CD4-positive, alpha-beta T cell treated with Interleukin-6 for 4 hours (primary cell): ENCODE data around the gene AAK1.
"Not testable (repeated sequence)": the region's sequence is repeated elsewhere in the genome, so short reads cannot be mapped to it uniquely, and the experiment has no call there.

Experiments
- DNase-seq: peaks from one replicate; pipeline ENCODE4 v3.0.0-alpha.2; 2020; ENCODE audit warnings: mixed read lengths

Gene AAK1

DNA sequence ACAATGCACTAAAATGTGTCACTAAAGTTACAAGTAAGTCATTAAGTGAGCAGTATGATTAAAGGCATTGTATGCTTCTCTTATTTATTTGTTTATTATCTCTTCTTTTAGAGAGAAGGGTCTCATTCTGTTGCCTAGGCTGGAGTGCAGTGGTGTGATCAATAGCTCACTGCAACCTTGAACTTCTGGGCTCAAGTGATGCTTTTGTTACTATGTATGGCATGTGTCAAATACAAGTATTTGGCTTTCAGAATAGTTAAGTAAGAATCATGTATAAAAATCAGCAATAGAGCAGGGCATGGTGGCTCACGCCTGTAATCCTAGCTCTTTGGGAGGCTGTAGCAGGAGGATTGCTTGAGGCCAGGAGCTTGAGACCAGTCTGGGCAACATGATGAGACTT is 15.8 kb upstream of the AAK1 start:
- no peak for DNase-seq

DNA sequence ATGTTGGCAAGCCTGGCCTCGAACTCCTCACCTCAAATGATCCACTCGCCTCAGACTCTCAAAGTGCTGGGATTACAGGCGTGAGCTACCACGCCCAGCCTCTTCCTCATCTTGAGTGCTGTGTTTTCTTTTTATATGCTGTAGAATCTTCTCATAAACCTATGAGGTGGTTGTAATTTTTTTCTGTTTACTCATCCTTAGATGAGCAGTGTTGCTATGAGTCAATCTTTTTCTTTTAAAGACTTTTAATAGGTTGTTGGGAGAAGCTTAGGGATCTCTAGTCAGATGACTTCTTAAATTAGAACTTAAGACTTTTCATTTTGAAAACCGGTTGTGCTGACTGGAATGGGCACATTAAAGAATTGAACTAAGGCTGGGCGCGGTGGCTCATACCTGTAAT is 8.7 kb upstream of the AAK1 start:
- DNase-seq, result no peak

DNA sequence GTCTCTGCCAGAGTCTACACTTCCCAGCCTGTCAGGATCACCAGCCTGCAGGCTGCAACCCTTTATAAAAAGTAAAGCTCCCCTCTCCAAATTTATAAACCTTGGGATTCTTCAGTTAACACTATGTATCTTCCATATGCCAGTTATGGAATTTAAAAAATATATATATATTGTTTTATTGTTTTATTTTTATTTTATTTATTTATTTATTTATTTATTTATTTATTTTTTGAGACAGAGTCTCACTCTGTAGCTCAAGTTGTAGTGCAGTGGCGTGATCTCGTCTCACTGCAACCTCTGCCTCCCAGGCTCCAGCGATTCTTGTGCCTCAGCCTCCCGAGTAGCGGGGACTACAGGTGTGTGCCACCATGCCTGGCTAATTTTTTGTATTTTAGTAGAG is 3.7 kb upstream of the AAK1 start:
- DNase-seq, result not testable (repeated sequence)

DNA sequence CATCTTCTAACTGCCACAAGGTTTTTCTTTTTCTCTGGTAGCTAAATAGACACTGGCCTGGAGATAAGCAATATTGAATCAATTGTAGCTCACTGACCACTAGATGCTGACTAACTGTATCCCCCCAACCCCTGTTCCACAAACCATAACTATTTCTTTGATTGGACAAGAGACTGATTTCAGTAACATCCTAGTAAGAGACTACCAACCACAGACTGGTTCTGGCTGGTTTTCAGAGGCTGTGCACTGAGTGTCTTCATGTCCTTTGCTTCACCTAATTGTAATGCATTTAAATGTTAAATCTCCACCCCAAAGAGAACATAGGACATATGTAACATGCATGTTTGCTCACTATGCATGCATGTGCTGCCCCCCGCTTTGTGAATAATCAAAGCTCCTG is 3.2 kb upstream of the AAK1 start:
- no peak for DNase-seq

DNA sequence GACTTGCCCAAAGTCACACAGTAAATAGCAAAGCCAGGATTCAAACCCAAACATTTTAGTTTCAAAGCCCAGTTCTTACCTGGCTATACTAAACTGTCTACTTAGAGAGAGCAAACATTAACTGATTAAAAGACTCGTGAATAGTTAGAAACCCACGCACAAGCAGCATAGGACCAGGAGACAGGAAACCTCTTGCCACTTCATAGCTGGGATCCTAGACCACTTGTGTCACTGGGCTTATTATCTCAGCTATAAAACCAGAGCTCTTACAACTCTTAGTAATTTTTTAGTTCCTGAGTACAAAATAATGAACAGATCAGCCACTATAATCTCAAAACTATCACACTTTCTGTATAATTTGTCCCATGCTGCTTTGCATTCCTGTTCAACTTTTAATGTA is 2.4 kb upstream of the AAK1 start:
- peak; percentile 46 for DNase-seq

DNA sequence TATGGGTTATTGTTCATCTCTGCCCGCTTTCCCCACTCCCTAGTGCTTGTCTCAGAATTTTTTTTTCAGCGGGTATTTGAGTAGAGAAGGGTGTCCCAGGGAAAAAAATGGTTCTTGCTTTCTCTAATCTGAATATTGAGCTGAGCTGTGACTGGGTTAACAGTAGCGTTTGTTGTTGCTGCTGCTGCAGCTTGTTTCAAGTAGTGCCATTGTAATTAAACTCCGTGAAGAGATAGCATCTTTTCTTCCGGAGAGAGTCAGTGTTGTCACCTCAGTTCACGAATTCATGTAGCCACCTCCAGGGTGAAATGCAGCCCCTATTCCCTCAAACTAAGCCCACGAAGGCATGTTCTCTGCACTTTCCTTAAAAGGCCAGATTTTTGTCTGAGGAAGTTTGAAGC is 1.5 kb upstream of the AAK1 start:
- DNase-seq, result peak; percentile 59

DNA sequence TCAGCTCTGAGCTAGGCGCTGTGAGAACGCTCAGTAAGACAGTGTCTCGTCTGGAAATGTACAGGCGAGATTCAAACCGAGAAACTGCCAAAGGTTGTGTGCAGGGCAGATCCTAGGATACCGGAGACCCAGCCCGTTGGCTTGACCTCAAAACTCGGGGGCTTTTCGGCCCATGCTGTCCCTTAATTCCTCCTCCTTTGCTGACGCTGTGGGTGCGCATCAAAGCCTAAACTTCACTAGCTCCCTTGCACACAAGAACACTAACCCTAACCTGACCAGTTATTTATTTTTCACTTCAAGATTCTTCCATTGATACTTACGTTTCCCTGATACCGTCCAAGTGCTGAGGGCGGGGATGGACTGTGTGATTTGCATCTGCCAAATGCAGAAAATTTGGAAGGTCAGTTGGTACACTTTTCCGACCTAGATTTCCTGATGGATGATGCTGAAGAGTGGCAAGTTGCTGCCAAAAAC is 1.0 kb upstream of the AAK1 start:
- no peak for DNase-seq

DNA sequence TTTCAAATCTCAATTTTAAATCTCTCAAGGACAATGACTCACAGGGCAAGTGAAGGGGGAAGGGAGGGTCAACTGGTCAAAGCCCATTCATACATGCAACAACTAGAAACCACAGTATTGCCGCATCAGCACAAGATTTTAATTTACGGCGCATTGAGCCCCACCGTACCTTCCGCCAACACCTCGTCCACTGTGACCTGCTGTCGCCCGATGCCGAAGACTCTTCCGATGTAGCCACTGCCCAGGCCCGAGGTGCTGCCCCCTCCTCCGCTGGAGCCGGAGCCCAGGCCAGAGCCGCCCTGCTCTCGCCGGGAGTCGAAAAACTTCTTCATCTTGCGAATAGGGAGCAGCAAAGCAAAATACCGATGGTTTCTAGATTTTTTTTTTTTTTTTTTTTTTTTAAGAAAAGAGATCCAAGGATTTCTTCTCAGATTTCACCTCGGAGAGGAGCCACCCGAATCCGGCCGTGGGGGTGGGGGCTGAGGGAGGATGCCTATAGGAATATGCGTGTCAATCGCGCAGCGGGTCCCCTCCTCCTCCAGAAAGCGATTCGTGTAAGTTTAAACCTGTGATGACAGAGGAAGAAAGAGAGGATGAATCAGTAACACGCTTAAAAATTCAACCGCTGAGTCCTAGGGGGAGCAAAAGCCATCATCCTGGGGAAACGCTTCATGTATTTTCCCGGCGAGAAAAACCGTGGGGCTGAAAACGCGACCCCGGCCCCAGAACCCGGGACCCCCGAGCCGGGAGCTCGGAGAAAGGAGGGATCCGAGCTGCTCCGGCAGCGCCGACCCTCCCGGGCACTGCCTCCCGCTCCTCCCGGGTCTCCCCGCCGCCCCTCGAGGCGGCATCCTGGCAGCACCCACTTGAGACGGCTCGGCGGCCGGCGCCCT is 584 bp downstream of the AAK1 start:
- DNase-seq, result peak; percentile 78

DNA sequence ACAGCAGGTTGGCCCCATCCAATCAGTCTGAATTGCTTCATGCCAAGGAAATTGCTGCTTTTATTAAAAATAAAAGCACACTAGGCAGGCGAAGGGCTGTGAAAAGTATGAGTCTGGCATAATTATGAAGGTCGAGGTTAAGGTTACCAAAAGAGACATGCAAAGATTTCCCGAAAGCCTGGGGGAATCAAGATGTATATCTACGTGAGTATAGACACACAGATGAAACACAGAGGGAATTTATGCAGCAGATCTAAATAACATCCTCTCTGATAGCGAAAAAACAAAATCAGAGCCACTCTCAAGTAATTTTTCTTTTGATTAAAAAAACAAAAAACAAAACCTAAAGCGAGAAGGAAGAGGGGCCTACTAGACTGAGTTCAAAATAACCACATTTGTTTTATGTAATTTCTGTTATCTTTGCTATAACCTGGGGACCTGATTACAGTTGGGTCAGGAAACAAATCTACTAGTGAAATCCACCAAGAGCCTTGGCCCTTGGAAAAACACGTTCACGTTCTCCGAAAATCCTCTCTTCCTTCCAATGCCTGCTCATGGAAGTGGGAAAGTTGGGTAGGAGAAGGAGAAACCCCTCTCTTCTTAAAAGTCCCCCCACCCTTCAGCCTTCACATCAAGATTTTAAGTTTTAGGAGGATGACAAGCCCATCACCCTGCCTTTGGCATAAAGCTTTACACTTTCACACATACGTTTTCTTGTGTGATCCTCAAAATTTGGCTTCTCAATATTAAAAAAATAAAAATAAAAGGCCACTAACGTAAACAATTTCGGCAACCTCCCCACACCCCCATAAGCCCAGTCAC is 1.4 kb downstream of the AAK1 start:
- DNase-seq, result no peak

DNA sequence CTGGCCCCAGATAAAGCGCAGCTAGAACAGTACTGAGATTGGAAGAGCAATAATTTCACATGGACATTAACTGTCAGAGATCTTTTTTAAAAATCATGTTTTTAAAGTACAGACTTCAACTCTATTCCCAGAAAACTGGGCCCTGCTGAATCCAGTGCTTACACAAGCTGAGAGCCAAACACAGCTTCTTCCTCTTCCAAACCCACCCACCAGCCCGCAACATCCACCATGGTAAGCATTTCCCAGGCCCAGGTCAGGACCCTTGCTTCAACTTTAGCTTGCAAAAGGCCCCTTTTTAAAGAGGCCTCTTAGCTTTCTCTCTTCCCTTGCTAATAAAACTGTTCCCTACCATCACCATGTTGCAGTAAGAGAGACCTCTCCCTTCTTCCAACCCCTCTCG is 2.1 kb downstream of the AAK1 start:
- DNase-seq, result no peak

DNA sequence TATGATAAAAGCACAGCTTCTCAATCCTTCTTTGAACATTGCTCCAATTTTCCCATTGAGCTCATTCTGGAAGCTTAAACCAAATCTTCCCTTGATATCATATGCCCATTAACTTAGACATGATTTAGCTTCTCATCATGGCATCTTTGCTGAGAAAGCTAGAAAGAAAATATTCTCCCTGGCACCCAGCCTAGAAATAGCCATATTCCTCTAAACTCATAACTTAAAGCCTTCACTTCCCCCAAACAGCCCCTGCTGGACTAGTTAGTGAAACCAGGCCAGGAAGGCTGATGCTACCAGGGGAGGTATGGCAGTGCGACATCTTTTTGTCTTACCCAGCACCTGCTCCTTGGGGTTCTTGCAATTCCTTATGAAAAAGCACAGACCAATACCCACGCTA is 4.3 kb downstream of the AAK1 start:
- DNase-seq, result peak; percentile 22

DNA sequence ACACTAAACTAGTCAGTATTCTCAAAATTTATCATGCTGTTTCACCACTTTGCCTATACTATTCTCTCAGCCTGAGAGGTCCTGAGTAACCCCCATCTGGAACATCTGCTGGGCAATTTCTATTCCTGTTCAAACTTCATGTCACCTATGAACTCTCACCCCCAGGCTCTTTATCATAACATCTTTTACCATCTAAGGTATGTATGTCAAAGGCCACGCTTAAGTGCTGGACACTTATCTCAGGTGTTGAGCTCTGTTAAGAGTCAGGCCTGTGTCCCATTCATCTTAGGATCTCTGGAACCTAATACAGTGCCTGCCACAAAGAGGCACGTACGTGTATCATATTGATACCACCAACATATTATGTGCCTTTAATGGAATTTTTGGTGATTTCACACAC is 4.9 kb downstream of the AAK1 start:
- no peak for DNase-seq

DNA sequence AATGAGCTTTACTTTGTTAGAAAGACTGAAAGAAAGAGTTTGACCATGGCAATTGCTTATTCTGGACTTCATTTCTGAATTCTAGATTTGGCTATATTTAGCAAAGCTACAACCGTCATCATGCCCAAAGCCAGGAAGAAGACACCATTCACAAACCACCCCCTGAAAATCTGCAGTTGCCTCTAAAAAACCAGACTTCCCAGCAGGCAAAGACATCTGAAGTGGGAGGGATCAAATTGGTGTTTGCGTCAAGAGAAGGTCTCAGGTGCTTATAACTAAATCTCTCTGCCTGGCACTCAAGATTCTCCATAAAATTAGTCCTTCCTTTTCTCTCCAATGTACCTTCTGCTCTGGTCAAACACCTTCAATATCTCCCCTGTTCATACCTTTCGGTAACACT is 5.6 kb downstream of the AAK1 start:
- no peak for DNase-seq

DNA sequence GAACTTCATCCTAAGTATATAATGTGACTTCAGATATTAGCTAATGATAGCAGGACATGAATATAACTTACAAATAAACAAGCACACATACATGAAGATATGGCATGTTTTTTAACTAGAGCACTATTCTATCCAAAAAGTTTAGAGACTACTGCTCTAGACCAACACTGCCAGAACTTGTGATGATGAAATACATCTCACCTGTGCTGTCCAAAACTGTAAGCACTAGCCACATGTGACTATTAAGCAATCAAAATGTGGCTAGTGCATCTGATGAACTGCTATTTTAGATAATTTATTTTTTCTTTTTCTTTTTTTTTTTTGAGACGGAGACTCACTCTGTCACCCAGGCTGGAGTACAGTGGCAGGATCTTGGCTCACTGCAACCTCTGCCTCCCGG is 7.1 kb downstream of the AAK1 start:
- no peak for DNase-seq

DNA sequence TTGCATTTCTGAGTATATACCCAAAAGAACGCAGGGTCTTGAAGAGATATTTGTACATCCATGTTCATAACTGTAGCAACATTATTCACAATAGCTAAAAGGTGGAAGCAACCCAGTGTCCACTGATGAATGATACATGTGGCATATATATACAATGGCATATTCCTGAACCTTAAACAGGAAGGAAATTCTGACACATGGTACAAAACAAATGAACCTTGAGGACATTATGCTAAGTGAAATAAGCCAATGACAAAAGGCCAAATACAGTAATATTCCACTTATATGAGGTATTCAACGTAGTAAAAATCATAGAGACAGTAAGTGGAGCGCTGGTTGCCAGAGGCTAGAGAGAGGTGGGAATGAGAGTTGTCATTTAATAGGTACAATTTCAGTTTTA is 8.1 kb downstream of the AAK1 start:
- DNase-seq, result no peak

DNA sequence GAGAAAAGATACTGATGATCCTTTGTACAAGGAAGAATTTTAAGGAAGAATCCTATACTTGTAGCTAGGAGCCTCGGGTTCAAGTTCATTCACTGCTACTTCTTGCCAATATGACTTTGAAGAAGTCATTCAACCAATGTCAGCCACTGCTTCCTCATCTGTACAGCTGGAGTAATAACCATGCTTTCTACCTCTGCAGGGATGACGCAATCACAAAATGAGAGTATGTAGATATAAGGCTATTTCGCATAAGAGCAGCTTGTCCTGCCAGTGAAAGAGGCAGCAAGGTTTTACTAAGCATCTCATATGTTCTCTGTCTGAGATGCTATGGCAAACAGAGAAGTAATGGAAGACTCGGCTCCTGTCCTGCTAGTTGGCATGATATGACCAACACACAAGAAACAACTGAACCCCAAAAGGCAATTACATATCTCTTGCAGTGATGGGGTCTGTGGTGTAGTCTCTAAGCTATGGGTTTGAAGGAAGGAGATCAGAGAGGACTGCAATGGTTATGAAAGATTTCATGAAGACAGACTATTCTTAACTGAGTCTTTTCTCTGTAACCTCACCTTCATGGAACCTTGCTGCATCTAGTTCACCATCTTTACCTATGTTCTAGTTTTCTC is 9.2 kb downstream of the AAK1 start:
- DNase-seq, result no peak

DNA sequence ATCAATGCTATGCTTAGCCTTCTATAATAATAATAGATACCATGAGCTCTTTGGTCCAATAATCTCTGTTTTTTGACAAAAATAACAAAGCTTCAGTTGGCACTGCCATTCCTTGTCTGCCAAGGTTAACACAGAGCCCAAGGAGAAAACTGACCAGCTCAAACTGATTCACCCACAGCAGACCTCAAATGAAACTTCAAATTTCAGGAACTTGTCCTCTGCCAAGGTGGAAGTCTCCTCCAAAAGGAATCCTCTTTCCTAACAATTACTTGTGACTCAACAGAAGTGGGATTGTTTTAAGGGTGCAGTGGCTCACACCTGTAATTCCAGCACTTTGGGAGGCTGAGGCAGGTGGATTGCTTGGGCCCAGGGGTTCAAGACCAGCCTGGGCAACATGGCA is 12.1 kb downstream of the AAK1 start:
- no peak for DNase-seq

DNA sequence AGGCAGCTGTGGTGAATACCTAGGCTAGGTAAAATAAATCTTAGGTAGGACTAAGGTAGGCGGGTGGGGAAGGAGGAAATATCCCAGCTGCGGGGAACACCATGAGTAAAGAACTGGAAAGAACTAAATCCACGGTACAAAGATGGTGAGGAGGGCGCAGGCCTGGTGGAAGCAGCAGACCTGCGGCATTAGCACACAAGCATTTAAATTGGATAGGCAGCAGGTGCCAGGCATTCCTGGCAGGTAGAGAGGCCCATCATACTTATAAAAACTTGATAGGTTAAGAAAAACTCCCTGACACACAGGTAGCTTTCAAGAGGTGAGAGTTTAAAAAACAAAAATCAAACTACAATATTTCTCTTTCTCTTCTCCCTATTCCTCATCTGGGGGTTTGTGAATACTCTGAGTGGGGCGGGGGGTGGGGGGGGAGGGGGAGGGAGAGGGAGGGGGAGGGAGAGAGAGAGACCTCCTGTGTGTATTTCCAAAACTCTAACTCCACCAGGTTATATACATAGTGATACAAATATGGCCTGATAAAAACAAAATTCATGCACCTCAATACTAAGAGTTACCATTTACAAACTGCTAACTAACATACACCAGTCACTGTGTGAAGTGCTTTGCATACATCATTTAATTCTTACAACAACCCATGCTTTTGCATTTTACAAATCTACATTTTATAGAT is 13.5 kb downstream of the AAK1 start:
- no peak for DNase-seq

DNA sequence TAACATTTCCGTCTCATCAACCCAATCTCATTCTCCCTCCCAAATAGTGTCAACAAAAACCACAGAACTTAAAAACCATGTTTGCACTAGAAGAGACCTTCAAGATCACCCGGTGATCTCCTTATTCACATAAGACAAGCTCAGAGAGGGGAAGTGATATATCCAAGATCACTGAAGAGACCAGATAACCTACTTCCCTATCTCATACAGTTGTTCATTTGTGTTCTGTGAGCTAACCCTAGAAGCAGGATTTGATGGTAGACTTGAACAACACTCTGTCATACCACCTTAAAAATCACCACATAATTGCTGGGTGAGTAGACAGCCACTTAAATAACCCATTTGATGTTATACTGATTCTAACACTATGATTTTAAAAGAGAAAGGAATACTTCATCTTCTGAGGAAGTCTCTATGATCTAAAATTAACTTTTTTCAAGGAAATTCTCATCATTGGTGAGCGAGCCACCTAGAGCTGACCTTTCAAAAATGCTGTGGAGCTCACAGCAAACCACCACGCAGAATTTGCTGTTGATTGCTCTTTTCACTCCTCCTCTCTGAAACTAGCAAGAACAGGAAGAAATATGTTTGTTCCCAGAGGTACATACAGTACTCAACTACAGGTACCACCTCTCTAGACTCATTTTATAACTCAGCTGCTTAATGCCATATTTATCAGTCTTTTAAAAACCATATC is 15.1 kb downstream of the AAK1 start:
- DNase-seq, result no peak

DNA sequence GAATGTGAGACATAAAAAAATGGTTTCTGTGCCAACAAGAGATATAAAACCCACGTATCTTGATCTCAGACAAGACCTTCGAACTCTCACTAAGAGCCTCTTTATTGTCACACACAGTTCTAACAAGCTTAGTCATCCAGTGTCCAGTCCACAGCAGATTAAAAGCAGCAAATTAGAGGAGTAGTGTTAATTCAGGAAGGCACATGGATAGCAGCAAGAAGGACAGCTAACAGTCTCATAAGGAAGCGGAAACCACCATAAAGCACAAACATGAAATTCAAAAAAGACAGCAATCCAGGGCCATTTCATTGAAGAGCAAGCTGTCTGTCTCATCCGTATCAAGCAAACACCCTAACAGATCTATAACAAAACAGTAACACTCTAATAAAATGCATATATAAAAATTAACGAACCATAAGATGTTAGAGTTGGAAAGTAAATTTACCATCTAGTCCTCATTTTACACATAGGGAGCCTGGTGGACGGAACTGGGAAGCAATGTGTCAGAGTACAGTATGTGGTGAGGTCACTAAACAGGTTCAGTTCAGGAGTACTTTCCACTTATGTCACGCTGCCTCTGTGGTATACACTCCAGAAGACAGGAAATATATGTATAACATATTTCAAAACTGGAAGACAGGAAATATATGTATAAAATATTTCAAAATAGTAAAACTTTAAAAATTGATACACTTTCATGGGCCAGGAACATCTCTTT is 18.3 kb downstream of the AAK1 start:
- no peak for DNase-seq

DNA sequence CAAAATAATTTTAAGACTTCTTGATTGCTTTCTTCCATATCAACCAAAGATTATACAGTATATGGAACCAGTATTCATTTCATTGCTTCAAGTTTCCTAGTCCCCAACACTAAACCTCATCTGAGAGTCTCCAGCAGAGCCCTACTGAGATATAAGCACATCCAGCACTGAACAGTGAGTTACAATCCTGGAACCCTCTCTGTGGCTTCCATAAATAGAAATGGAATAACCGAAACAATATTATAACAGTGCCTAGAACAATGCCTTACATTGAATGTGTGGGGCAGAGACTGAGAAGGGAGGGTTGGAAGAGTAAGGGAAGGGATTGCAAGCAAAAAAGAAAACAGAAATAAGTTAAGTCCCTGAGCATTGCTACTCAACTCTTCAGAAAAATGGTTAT is 18.9 kb downstream of the AAK1 start:
- DNase-seq, result no peak

DNA sequence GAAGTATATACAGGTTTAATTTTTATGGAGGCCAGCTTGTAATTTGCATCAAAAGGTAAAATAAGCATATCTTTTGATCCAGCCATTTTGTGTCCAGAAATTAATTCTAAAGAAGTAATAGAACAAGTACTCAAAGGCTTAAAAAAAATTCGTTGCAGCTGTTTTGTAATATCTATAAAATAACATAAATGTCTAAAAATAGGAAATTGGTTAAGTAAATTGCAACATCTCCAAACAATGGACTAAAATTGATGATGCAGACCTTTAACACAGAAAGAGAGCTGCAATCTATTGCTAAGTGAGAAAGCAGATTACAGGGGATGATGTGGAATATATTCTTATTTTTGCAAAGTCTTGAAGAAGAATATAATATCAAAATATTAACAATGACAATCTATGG is 19.4 kb downstream of the AAK1 start:
- DNase-seq, result no peak
